Measurements from ENCODE around the gene ARHGAP45. TPM values are rescaled to one million over a fixed set of nuclear protein-coding genes. Genes with fewer than 3 reads are reported as not detected.

The ARHGAP45 gene
- total RNA-seq, 2 donors from 2014 or later, result 37.9 to 42.6 TPM

- TF ChIP-seq CTCF (IDR thresholded peaks at IDR 0.05), result no peak
- DNase-seq (ENCODE audit: low spot score), result no peak
- no peak for ATAC-seq (ENCODE audit: insufficient number of reproducible peaks, low FRiP score, low read depth)
- no peaks in the 10 kb centered on the region for H3K36me3 ChIP-seq
- no peak overlapping the region for H3K4me3 ChIP-seq
- H3K27ac ChIP-seq, result no peak overlapping the region
- no peaks in the 10 kb centered on the region for H3K27me3 ChIP-seq (replicated peaks; ENCODE audit: insufficient read depth)
- H3K9me3 ChIP-seq, result no peaks in the 10 kb centered on the region
- H3K4me1 ChIP-seq (ENCODE audit: control insufficient read depth in 1 of 2, low read depth in 2 of 2), result peaks cover 0 to 6% of the 10 kb centered on the region in 2 donors
Observed at GRCh38 chr19:1082165-1082927, 15.4 kb downstream of the ARHGAP45 start.

GRCh38 chr19:1082928-1083816 lies 16.2 kb downstream of the ARHGAP45 start:
- H3K27me3 ChIP-seq (replicated peaks; ENCODE audit: insufficient read depth), result no peaks in the 10 kb centered on the region
- no peak for ATAC-seq (ENCODE audit: insufficient number of reproducible peaks, low FRiP score, low read depth)
- H3K4me3 ChIP-seq, result no peak overlapping the region
- H3K9me3 ChIP-seq, result no peaks in the 10 kb centered on the region
- TF ChIP-seq CTCF (IDR thresholded peaks at IDR 0.05), result no peak
- no peak for DNase-seq (ENCODE audit: low spot score)
- H3K36me3 ChIP-seq, result no peaks in the 10 kb centered on the region
- peaks cover 0 to 6% of the 10 kb centered on the region in 2 donors for H3K4me1 ChIP-seq (ENCODE audit: control insufficient read depth in 1 of 2, low read depth in 2 of 2)
- H3K27ac ChIP-seq, result no peak overlapping the region

GRCh38 chr19:1084024-1084868 lies 17.3 kb downstream of the ARHGAP45 start:
- no peak for DNase-seq (ENCODE audit: low spot score)

GRCh38 chr19:1085053-1085658 lies 18.2 kb downstream of the ARHGAP45 start:
- TF ChIP-seq CTCF (IDR thresholded peaks at IDR 0.05), result no peak
- H3K4me1 ChIP-seq (ENCODE audit: control insufficient read depth in 1 of 2, low read depth in 2 of 2), result peaks cover 0 to 6% of the 10 kb centered on the region in 2 donors
- no peaks in the 10 kb centered on the region for H3K36me3 ChIP-seq

More at GRCh38 chr19:1084024-1084868, 17.3 kb downstream of the ARHGAP45 start:
- Histone ChIP-seq H3K27ac (no peak overlapping the region), H3K4me1 (ENCODE audit: control insufficient read depth in 1 of 2, low read depth in 2 of 2) (peaks cover 0 to 6% of the 10 kb centered on the region in 2 donors), H3K27me3 (replicated peaks; ENCODE audit: insufficient read depth) (no peaks in the 10 kb centered on the region), H3K9me3 (no peaks in the 10 kb centered on the region), H3K36me3 (no peaks in the 10 kb centered on the region), H3K4me3 (no peak overlapping the region)
- no peak for ATAC-seq (ENCODE audit: insufficient number of reproducible peaks, low FRiP score, low read depth)
- no peak for TF ChIP-seq CTCF (IDR thresholded peaks at IDR 0.05)

More at GRCh38 chr19:1085053-1085658, 18.2 kb downstream of the ARHGAP45 start:
- no peak overlapping the region for H3K4me3 ChIP-seq
- H3K9me3 ChIP-seq, result no peaks in the 10 kb centered on the region
- ATAC-seq (ENCODE audit: insufficient number of reproducible peaks, low FRiP score, low read depth) (no peak), DNase-seq (ENCODE audit: low spot score) (no peak)
- H3K27ac ChIP-seq, result no peak overlapping the region
- H3K27me3 ChIP-seq (replicated peaks; ENCODE audit: insufficient read depth), result no peaks in the 10 kb centered on the region

Data from thoracic aorta (tissue), 2 donors.